ENCODE data around the gene DNAJB6. TPM values are rescaled to one million over a fixed set of nuclear protein-coding genes. Genes with fewer than 3 reads are reported as not detected.
"Not testable (repeated sequence)": the region's sequence is repeated elsewhere in the genome, so short reads cannot be mapped to it uniquely, and the experiment has no call there.

DNAJB6 gene
- total RNA-seq, 1 experiment from 2014 or later: 201 TPM

- ATAC-seq: no peak
- Histone ChIP-seq H3K9me3 (ENCODE audit: control insufficient read depth, insufficient read depth, low read depth, low read length) (no peaks in the 10 kb centered on the region), H3K27me3 (ENCODE audit: control insufficient read depth, insufficient read depth, low read length) (no peaks in the 10 kb centered on the region), H3K4me1 (ENCODE audit: control insufficient read depth, insufficient read depth, low read length) (peaks cover 1% of the 10 kb centered on the region; the same call in 1 of the 2 replicates), H3K36me3 (ENCODE audit: control insufficient read depth, insufficient read depth, low read length) (no peaks in the 10 kb centered on the region), H3K4me3 (ENCODE audit: low read depth in 2 of 2, low read length in 2 of 2) (no peak overlapping the region), H3K27ac (ENCODE audit: low read length) (no peak overlapping the region)
- in situ Hi-C loops (cut with HindIII; ENCODE audit: low pct_unique_long_range_greater_than_20kb, low sequenced_read_pairs) (no loop called here), intact Hi-C loops (cut with micrococcal nuclease; ENCODE audit: unreplicated experiment) (no loop called here)
- ChIA-PET POLR2A (no interaction called here), CTCF (no interaction called here)
- BruUV-seq (replicated peaks): no TSS peak
- DNase-seq (ENCODE audit: low read depth, low spot score): no peak
- TF ChIP-seq POLR2AphosphoS5 (IDR thresholded peaks at IDR 0.05; ENCODE audit: low read depth, low read length): no peak
- no peak for TF ChIP-seq TCF7L2 (IDR thresholded peaks at IDR 0.05; ENCODE audit: low read depth, low read length)
- TF ChIP-seq, protein P1, sequence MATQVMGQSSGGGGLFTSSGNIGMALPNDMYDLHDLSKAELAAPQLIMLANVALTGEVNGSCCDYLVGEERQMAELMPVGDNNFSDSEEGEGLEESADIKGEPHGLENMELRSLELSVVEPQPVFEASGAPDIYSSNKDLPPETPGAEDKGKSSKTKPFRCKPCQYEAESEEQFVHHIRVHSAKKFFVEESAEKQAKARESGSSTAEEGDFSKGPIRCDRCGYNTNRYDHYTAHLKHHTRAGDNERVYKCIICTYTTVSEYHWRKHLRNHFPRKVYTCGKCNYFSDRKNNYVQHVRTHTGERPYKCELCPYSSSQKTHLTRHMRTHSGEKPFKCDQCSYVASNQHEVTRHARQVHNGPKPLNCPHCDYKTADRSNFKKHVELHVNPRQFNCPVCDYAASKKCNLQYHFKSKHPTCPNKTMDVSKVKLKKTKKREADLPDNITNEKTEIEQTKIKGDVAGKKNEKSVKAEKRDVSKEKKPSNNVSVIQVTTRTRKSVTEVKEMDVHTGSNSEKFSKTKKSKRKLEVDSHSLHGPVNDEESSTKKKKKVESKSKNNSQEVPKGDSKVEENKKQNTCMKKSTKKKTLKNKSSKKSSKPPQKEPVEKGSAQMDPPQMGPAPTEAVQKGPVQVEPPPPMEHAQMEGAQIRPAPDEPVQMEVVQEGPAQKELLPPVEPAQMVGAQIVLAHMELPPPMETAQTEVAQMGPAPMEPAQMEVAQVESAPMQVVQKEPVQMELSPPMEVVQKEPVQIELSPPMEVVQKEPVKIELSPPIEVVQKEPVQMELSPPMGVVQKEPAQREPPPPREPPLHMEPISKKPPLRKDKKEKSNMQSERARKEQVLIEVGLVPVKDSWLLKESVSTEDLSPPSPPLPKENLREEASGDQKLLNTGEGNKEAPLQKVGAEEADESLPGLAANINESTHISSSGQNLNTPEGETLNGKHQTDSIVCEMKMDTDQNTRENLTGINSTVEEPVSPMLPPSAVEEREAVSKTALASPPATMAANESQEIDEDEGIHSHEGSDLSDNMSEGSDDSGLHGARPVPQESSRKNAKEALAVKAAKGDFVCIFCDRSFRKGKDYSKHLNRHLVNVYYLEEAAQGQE (IDR thresholded peaks at IDR 0.05; ENCODE audit: insufficient read depth in 1 of 2, low read depth in 2 of 2, low read length in 1 of 2): no peak
- TF ChIP-seq SIN3A (IDR thresholded peaks at IDR 0.05; ENCODE audit: borderline replicate concordance, insufficient read depth, low read depth, low read length): no peak
- TF ChIP-seq, protein P2, sequence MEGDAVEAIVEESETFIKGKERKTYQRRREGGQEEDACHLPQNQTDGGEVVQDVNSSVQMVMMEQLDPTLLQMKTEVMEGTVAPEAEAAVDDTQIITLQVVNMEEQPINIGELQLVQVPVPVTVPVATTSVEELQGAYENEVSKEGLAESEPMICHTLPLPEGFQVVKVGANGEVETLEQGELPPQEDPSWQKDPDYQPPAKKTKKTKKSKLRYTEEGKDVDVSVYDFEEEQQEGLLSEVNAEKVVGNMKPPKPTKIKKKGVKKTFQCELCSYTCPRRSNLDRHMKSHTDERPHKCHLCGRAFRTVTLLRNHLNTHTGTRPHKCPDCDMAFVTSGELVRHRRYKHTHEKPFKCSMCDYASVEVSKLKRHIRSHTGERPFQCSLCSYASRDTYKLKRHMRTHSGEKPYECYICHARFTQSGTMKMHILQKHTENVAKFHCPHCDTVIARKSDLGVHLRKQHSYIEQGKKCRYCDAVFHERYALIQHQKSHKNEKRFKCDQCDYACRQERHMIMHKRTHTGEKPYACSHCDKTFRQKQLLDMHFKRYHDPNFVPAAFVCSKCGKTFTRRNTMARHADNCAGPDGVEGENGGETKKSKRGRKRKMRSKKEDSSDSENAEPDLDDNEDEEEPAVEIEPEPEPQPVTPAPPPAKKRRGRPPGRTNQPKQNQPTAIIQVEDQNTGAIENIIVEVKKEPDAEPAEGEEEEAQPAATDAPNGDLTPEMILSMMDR (IDR thresholded peaks at IDR 0.05): no peak
These were observed 13.4 kb upstream of the DNAJB6 start for GRCh38 chr7:157323401-157323800.

DNA sequence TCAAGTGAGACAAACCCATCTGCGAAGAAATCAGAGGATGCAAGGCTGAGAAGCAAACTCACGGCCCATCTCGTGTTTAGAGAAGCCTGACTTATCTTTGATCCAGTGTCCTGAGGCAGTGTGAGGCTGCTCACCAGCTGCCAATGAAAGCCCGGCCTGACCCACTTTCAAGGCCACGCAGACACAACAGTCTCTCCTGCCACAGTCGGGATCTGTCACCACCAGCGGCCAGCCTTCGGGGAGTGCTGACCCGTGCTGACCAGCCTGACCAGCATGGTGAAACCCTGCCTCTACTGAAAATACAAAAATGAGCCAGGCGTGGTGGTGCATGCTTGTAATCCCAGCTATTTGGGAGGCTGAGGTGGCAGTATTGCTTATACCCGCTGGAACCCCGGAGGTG is 7.4 kb upstream of the DNAJB6 start:
- Histone ChIP-seq H3K27ac (ENCODE audit: low read length) (no peak overlapping the region), H3K4me1 (ENCODE audit: control insufficient read depth, insufficient read depth, low read length) (peaks cover 9% of the 10 kb centered on the region), H3K27me3 (ENCODE audit: control insufficient read depth, insufficient read depth, low read length) (no peaks in the 10 kb centered on the region), H3K4me3 (ENCODE audit: low read depth in 2 of 2, low read length in 2 of 2) (no peak overlapping the region), H3K9me3 (ENCODE audit: control insufficient read depth, insufficient read depth, low read depth, low read length) (no peaks in the 10 kb centered on the region), H3K36me3 (ENCODE audit: control insufficient read depth, insufficient read depth, low read length) (no peaks in the 10 kb centered on the region)
- POLR2A ChIA-PET: no interaction called here
- DNase-seq (ENCODE audit: low read depth, low spot score) (no peak), ATAC-seq (peak; percentile 43; the same call in 1 of the 2 replicates)
- intact Hi-C loops (cut with micrococcal nuclease; ENCODE audit: unreplicated experiment): no loop called here
- CTCF ChIA-PET: no interaction called here
- TF ChIP-seq POLR2AphosphoS5 (IDR thresholded peaks at IDR 0.05; ENCODE audit: low read depth, low read length) (no peak), TCF7L2 (IDR thresholded peaks at IDR 0.05; ENCODE audit: low read depth, low read length) (no peak), SIN3A (IDR thresholded peaks at IDR 0.05; ENCODE audit: borderline replicate concordance, insufficient read depth, low read depth, low read length) (no peak)
- TF ChIP-seq, protein P2 (IDR thresholded peaks at IDR 0.05): no peak
- TF ChIP-seq, protein P1 (IDR thresholded peaks at IDR 0.05; ENCODE audit: insufficient read depth in 1 of 2, low read depth in 2 of 2, low read length in 1 of 2): no peak
- in situ Hi-C loops (cut with HindIII; ENCODE audit: low pct_unique_long_range_greater_than_20kb, low sequenced_read_pairs): no loop called here
- no TSS peak for BruUV-seq (replicated peaks)

DNA sequence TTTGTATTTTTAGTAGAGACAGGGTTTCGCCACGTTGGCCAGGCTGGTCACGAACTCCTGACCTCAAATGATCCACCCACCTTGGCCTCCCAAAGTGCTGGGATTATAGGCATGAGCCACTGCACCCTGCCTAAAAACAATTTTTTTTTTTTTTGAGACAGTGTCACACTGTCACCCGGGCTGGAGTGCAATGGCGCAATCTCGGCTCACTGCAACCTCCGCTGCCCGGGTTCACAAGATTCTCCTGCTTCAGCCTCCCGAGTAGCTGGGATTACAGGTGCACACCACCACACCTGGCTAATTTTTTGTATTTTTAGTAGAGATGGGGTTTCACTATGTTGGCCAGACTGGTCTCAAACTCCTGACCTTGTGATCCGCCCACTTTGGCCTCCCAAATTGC is 6.2 kb upstream of the DNAJB6 start:
- intact Hi-C loops (cut with micrococcal nuclease; ENCODE audit: unreplicated experiment); ATAC-seq; H3K9me3 ChIP-seq (ENCODE audit: control insufficient read depth, insufficient read depth, low read depth, low read length); in situ Hi-C loops (cut with HindIII; ENCODE audit: low pct_unique_long_range_greater_than_20kb, low sequenced_read_pairs); H3K4me3 ChIP-seq (ENCODE audit: low read depth in 2 of 2, low read length in 2 of 2); POLR2A ChIA-PET; BruUV-seq (replicated peaks); DNase-seq (ENCODE audit: low read depth, low spot score); CTCF ChIA-PET; H3K36me3 ChIP-seq (ENCODE audit: control insufficient read depth, insufficient read depth, low read length); H3K27ac ChIP-seq (ENCODE audit: low read length); H3K27me3 ChIP-seq (ENCODE audit: control insufficient read depth, insufficient read depth, low read length): not testable (repeated sequence)
- H3K4me1 ChIP-seq (ENCODE audit: control insufficient read depth, insufficient read depth, low read length): peaks cover 20% of the 10 kb centered on the region

- H3K27ac ChIP-seq (ENCODE audit: low read length); intact Hi-C loops (cut with micrococcal nuclease; ENCODE audit: unreplicated experiment); H3K4me3 ChIP-seq (ENCODE audit: low read depth in 2 of 2, low read length in 2 of 2); H3K9me3 ChIP-seq (ENCODE audit: control insufficient read depth, insufficient read depth, low read depth, low read length); DNase-seq (ENCODE audit: low read depth, low spot score); BruUV-seq (replicated peaks); POLR2A ChIA-PET; in situ Hi-C loops (cut with HindIII; ENCODE audit: low pct_unique_long_range_greater_than_20kb, low sequenced_read_pairs); CTCF ChIA-PET; H3K27me3 ChIP-seq (ENCODE audit: control insufficient read depth, insufficient read depth, low read length); ATAC-seq; H3K36me3 ChIP-seq (ENCODE audit: control insufficient read depth, insufficient read depth, low read length): not testable (repeated sequence)
- H3K4me1 ChIP-seq (ENCODE audit: control insufficient read depth, insufficient read depth, low read length): peaks cover 25% of the 10 kb centered on the region
These were observed 5.8 kb upstream of the DNAJB6 start for GRCh38 chr7:157331049-157331448.
